Measurements from ENCODE around the gene FAM120AOS.

The FAM120AOS gene

GRCh38 chr9:93453047-93453914 is at the start of gene FAM120AOS:
FAM120AOS (minus strand) TSS chr9:93453581; CDS start chr9:93452709, 872 bp downstream.
- DNase-seq (ENCODE audit: low read depth), result peak; percentile 69

DNA sequence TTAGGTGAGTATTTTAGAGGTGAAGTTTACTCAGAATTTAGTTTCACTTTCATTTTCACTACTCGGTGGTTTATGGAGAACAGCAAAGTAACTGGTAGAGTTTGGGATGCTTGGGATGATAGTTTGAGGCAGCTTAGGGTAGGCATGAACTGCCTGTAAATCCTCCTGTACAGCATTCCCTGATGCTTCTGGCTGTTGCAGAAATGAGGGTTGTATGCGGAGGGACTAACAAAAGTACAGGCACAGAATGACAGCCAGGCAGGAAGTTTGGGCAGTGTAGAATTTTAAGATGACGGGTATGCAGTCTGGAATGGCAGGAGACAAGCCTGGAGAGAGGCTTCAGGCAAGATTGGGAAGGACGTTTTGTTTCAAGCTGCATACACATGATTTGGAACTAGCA is 48.0 kb upstream of the FAM120AOS start:
- no peak for DNase-seq (ENCODE audit: low read depth)

GRCh38 chr9:93500571-93501298 is 47.4 kb upstream of the FAM120AOS start:
- no peak for DNase-seq (ENCODE audit: low read depth)

DNA sequence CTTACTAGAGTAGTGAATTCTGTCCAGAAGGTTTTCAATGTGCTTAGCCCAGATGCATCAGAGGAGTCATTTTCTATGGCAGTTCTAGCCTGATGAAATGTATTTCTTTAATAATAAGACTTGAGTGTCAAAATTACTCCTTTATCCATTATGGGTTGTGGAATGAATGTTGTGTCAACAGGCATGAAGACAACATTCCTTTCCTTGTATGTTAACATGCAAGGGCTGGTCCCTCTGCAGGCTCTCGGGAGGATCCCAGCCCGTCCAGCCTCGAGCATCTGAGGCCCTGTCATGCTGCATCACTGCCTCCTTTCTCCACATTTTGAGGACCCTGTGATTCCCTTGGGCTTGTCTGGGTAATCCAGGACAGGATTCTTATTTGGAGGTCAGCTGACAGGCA is 42.9 kb upstream of the FAM120AOS start:
- no peak for DNase-seq (ENCODE audit: low read depth)

DNA sequence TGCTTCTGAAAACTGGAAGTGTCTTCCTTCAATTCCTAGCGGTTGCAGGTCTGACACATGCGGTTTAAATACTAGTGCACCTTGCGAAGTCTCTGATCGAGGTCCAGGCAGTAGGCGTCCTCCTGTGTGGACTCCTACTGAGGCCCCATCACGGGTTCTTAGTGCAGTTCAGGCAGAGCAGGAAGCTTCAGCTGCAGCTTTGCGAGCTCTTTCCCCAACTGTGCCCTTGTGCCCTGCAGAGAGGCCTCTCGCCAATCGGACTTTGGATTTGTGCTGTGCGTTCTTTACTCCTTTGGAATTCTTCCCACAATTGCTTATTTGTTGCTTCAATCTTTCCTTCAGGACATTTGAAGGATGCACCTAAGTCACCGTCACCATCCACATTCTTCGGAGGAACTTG is 40.6 kb upstream of the FAM120AOS start:
- DNase-seq (ENCODE audit: low read depth), result no peak

DNA sequence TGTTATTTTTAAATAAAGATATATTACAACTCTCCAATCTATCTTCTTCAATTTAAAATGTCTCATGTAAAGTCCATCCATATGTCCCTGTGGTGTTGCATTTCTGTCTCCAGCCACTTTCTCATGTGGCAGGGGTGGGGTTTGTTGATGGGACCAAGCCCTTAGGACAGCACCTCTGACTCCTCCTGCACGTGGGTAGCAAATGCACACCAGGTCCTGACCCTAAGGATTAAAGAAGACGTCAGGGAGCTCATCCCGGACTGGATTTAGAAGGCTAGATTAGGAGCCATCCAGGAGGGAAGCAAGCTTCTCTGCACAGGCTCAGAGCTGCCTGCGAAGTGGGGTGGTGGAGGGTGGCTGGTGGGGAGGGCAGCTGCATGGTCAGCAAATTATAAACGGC is 38.9 kb upstream of the FAM120AOS start:
- DNase-seq (ENCODE audit: low read depth), result no peak

DNA sequence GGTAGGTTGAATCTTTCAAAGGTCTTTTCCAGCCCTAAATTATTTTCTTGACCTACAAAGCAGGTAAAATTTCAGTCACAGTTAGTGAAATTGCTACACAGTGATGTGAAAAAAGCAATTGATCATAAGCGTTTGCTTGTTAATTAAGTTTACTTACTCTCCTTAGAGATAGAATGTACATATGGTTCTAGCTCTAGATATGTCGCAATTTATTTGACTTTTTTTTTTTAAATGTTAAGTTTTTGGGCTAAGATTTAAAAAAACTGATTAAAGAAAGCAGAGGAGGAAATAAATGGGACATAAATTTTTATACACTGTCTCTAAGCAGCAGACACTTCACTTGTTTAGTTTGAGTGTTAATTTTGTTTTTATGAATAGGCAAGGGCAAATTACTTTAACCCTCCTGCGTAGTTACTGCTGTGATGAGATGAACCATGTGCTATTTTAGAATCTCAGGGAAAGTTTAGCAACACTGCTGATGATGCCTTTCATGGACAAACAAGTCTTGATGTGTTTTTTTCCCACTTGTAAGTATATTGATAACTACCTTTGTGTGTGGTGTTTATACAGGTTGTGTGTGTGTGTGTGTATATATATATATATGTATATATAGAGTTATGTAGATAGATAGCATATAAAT is 38.3 kb upstream of the FAM120AOS start:
- no peak for DNase-seq (ENCODE audit: low read depth)

DNA sequence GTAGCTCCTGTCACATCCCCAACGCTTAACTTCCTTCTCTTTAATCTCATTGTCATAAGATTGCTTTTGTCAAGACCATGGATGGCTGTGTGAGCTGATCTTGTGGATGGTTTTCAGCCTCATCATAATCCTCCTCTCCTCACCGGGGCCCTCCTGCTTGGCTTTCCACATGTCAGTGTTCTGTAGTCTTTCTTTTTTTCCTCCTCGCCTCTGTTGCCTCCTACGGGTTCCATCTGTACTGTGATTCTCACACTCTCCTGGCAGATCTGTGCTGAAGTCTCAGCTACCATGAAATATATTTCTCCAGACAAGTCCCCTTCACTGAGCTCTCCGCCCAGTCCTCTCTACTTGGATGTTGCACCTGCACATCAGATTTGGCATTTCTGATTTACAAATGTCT is 34.9 kb upstream of the FAM120AOS start:
- no peak for DNase-seq (ENCODE audit: low read depth)

DNA sequence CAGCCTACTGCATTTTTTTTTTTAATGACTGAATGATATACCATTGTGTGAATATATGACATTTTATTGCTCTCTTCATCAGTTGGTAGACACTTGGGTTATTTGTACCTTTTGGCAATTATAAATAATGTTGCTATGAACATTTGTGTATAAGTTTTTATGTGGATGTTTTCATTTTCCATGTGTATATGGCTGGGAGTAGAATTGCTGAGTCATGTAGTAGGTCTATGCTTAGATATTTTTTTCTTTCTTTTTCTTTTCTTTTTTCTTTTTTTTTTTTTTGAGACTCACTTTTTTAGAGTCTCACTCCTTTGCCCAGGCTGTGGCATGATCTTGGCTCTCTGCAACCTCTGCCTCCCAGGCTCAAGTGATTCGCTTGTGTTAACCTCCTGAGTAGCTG is 32.9 kb upstream of the FAM120AOS start:
- DNase-seq (ENCODE audit: low read depth), result no peak

DNA sequence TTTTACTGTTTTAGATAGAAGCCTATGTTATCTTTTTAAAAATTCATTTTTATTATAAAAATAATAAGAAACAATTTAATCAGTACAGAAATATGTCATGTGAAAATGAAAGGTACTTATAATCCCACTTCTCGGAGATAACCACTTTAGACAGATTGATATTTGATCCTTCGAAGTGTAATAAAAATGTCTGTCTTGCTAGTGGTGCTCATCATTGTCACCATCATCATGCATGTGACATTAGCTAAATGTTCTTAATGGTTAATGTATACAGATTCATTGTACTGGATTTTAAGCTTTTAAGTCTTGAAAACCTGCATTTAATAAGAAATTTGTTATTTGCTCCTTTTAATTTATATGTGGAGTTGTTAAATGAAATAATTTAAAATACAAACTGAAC is 30.1 kb upstream of the FAM120AOS start:
- no peak for DNase-seq (ENCODE audit: low read depth)

- DNase-seq (ENCODE audit: low read depth), result no peak
Observed at GRCh38 chr9:93480728-93481324, 27.4 kb upstream of the FAM120AOS start.

DNA sequence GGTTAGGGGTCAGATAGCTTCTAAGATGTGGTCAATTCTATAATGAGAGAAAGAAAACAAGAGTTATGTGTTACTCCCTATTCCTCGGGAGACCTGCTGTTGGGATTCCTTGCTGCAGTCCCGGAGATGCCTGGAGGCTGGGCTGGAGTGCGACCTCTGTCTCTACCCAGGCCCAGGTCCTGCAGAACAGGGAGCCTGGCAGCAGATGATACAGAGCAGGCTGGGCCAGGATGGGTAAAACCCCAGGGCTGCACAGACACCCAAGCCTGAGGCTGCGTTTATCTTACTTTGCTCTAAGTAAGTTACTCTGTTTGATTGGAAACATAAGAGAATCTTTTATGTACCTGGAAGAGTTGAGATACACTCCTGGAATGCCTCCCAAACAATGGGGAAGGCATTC is 26.9 kb upstream of the FAM120AOS start:
- DNase-seq (ENCODE audit: low read depth), result no peak

DNA sequence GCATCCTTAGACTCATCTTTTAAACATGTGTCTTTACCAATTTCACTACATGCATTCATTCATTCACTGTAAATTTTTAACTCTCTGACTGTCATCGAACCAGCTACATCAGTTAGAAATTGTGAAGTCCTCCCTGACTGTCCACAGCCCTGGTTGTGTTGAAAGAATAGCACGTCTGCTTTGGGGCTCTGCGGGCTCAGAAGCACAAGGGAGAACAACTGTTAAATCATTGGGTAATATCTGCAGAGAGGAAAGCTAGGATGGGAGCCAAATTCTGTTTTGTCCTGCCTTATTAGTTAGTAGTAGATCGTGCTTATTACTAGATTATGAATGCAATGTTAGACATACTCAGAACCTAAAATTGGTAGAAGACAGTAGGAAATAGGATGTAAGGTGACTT is 26.3 kb upstream of the FAM120AOS start:
- DNase-seq (ENCODE audit: low read depth), result no peak

DNA sequence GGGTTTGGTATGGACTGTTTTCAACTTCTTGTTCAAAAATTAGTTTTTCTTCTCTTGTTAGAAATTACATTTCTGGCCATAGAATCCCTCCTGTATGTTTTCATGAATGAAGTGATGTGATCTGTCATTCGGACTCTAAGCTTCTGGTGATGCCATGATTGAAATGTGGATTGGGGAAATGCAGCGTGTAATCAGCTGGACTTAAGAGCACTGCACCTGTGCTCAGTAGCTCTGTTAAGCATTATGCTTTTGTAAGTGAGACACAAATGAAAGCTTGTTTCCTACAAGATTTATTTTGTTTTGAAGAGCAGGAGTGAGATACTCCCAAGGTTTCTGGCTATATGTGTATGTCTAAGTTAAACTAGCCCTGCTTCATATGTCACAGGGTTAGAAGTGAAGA is 24.0 kb upstream of the FAM120AOS start:
- no peak for DNase-seq (ENCODE audit: low read depth)

GRCh38 chr9:93476924-93477323 is 23.5 kb upstream of the FAM120AOS start:
- DNase-seq (ENCODE audit: low read depth), result no peak

DNA sequence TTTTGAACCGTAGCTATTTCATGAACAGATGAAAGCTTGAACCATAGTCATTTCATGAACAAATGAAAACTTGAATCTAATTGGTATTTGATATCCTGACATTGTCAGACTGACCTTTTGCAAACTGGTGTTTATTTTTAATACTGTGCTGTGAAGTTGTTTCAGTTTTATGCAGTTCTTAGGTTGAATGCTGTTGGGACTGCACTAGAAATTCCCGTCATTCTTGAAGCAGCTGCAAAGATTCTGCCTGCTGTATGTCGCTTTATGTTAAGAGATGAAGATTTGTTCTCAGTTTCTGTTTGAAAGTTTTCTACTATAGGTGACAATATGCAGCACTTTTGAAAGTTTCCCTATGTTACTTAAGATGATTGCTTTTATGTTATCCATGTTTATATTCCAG is 22.5 kb upstream of the FAM120AOS start:
- DNase-seq (ENCODE audit: low read depth), result no peak

- no peak for DNase-seq (ENCODE audit: low read depth)
Observed at GRCh38 chr9:93475108-93475507, 21.7 kb upstream of the FAM120AOS start.

- DNase-seq (ENCODE audit: low read depth), result no peak
Observed at GRCh38 chr9:93473411-93473810, 20.0 kb upstream of the FAM120AOS start.

- no peak for DNase-seq (ENCODE audit: low read depth)
Observed at GRCh38 chr9:93471124-93471523, 17.7 kb upstream of the FAM120AOS start.

- DNase-seq (ENCODE audit: low read depth), result no peak
Observed at GRCh38 chr9:93470391-93470790, 17.0 kb upstream of the FAM120AOS start.

DNA sequence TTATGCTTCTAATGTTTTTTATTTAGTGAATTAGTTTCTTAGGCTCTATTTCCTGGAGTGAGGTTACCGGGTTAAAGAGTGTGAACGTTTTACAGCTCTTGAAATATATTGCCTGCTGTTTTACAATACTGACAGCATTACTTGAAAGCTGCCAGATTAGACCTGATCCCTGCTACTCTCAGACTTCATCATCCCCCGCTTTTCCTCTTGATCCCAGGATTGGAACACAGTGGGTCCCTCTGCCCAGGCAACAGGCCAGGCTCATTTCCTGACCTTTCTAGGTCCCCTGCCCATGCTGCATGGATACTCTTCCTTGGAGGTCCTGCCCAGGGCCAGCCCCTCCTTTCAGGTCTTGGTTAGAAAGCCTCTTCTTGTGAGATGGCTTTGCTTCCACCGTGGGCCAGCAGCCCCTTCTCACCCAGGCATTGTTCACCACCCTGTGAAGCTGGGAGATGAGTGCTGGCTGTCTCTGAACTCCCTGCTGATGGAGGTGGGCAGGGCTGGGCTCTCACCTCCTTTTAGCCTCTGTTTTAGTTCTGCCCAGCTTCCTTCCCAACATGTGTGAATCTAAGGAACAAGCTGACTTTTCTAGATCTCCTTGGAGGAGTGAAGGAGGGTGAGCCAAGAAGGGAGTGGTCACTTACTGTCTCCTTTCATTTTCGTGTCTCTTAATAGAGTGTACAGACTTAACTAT is 15.5 kb upstream of the FAM120AOS start:
- DNase-seq (ENCODE audit: low read depth), result no peak

DNA sequence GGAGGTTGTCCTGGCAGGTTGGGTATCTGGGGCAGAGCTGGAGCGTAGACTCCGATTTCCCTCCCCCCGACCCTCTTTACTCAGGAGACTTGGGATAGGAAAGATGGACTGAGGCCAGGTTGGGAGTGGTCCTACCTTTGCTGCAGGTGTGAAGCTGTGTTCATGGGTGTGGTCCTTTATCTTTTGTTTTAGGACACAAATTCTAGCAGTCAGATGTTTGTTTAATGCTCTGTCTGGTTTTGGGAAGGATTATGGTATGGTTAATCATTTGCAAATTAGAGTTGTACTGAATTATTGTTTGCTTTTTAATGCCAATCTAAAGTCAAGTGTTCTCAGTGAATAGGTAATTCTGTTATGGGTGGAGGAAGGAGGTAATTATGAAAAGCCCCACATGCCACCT is 14.1 kb upstream of the FAM120AOS start:
- no peak for DNase-seq (ENCODE audit: low read depth)
